ENCODE results near the gene HECTD3.
"Not testable (repeated sequence)": the region's sequence is repeated elsewhere in the genome, so short reads cannot be mapped to it uniquely, and the experiment has no call there.

Gene HECTD3

DNA sequence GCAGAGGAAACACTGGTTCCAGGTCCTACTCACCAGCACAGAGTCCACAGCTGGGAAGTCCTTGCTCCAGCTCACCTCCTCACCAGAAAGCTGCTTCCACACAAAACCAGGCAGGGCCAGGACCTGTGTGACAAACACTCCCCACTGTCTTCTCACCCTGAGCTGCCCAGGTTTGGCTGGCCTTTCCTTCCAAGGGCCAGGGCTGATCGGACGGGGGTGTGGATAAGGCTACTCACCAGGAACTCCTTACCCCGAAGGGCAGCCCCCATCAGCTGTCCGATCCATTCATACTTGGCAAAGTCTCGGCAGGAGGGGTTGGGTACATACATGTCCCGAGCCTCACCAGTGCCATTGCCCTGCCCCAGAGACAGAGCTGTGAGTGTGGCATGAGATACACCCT is 5.4 kb downstream of the HECTD3 start:
- no peak for TF ChIP-seq ZNF384 (IDR thresholded peaks at IDR 0.05)
- ChIA-PET CTCF (no interaction called here), POLR2A (interaction anchor here (1.0 to 1.8 kb wide), 3 partner anchors 19 to 334 kb away, joined by 3 to 6 read pairs (median 4); partner anchors contain the start of genes EIF2B3, MUTYH and TOE1)
- DNase-seq (ENCODE audit: extremely low spot score), result no peak

DNA sequence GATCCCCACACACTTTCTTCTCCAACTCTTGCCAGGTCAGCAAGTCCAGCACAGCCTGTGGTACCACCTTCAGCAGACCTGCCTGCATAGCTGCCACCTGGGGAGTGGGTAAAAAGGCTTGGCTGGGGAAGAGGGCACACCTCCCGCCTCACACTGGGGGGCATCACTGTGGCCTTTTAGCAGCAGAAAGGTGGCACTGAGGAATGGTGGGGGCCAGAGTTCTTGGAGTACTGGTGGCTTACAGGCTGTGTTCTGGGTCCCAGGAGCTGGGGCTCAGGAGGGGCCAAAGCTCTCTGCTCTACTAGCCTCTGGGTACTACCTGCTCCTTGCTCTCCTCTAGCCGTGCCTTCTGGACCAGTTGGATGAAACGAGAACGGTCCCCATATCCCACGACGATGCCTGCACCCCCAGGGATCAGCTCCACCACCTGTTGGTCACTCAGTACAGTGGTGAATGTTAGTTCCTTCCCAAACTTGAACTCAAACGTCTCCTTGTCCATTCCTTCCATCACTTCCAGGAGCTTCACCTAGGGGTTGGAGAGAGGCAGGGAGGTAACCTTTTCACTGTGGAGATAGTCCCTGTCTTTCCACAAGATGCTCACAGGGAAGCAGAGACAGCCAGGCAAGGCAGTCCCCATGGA is 6.7 kb downstream of the HECTD3 start:
- POLR2A ChIA-PET, result interaction anchor here (1.0 to 2.1 kb wide), 3 partner anchors 8 to 335 kb away, joined by 3 to 19 read pairs (median 6); partner anchors contain the start of genes HECTD3, MUTYH, TOE1 and UROD
- TF ChIP-seq FOXK2 (IDR thresholded peaks at IDR 0.05) (no peak), FOXA1 (IDR thresholded peaks at IDR 0.05) (no peak), ZNF384 (IDR thresholded peaks at IDR 0.05) (no peak), SUZ12 (IDR thresholded peaks at IDR 0.05) (no peak), HDGF (IDR thresholded peaks at IDR 0.05; ENCODE audit: borderline replicate concordance) (no peak), NFRKB (IDR thresholded peaks at IDR 0.05) (no peak), ARNT (IDR thresholded peaks at IDR 0.05) (no peak), TARDBP (IDR thresholded peaks at IDR 0.05) (no peak)
- no peak for DNase-seq (ENCODE audit: extremely low spot score)
- CTCF ChIA-PET, result interaction anchor here (0.9 kb wide), 1 partner anchor 14 kb away, joined by 3 read pairs; no protein-coding TSS in a partner anchor

DNA sequence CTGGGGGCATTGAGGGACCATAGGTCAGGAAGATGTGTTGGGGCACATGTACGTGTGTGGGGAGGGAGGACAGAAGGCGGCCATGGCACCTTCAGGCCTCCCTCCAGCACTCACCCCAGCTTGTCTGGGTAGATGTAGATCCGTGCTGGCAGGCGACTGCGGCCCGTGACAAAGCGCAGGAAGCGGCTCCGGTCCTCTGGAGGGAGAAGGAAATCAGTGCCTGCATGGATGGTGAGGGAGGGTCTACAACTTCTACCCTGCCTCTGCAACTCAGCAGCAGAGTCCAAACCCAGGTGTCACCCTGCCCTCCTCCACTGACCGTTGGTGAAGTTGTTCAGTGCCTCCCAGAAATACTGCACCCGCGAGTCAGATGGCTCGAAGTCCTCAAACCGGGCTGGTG is 7.4 kb downstream of the HECTD3 start:
- TF ChIP-seq ELF4 (IDR thresholded peaks at IDR 0.05) (no peak), ZNF384 (IDR thresholded peaks at IDR 0.05) (no peak), FOXA1 (IDR thresholded peaks at IDR 0.05) (no peak), L3MBTL2 (conservative IDR thresholded peaks at IDR 0.05) (no peak), TARDBP (IDR thresholded peaks at IDR 0.05) (no peak), BHLHE40 (IDR thresholded peaks at IDR 0.05; ENCODE audit: borderline replicate concordance) (no peak), ARNT (IDR thresholded peaks at IDR 0.05) (no peak), NFRKB (IDR thresholded peaks at IDR 0.05) (no peak), CTBP1 (IDR thresholded peaks at IDR 0.05; ENCODE audit: borderline replicate concordance) (no peak), SP1 (IDR thresholded peaks at IDR 0.05) (no peak), LEF1 (IDR thresholded peaks at IDR 0.05; ENCODE audit: borderline replicate concordance) (no peak), FOXM1 (IDR thresholded peaks at IDR 0.05; ENCODE audit: borderline replicate concordance) (no peak), SUZ12 (IDR thresholded peaks at IDR 0.05) (no peak), HDGF (IDR thresholded peaks at IDR 0.05; ENCODE audit: borderline replicate concordance) (no peak), FOXK2 (IDR thresholded peaks at IDR 0.05) (no peak)
- TF ChIP-seq, protein P1, sequence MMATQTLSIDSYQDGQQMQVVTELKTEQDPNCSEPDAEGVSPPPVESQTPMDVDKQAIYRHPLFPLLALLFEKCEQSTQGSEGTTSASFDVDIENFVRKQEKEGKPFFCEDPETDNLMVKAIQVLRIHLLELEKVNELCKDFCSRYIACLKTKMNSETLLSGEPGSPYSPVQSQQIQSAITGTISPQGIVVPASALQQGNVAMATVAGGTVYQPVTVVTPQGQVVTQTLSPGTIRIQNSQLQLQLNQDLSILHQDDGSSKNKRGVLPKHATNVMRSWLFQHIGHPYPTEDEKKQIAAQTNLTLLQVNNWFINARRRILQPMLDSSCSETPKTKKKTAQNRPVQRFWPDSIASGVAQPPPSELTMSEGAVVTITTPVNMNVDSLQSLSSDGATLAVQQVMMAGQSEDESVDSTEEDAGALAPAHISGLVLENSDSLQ (IDR thresholded peaks at IDR 0.05), result no peak
- CTCF ChIA-PET, result interaction anchor here (0.7 kb wide), 1 partner anchor 95 kb away, joined by 3 read pairs; no protein-coding TSS in a partner anchor
- no peak for DNase-seq (ENCODE audit: extremely low spot score)
- POLR2A ChIA-PET, result interaction anchor here (2.1 kb wide), 1 partner anchor 9 kb away, joined by 19 read pairs; the partner anchor contains the start of genes HECTD3 and UROD

DNA sequence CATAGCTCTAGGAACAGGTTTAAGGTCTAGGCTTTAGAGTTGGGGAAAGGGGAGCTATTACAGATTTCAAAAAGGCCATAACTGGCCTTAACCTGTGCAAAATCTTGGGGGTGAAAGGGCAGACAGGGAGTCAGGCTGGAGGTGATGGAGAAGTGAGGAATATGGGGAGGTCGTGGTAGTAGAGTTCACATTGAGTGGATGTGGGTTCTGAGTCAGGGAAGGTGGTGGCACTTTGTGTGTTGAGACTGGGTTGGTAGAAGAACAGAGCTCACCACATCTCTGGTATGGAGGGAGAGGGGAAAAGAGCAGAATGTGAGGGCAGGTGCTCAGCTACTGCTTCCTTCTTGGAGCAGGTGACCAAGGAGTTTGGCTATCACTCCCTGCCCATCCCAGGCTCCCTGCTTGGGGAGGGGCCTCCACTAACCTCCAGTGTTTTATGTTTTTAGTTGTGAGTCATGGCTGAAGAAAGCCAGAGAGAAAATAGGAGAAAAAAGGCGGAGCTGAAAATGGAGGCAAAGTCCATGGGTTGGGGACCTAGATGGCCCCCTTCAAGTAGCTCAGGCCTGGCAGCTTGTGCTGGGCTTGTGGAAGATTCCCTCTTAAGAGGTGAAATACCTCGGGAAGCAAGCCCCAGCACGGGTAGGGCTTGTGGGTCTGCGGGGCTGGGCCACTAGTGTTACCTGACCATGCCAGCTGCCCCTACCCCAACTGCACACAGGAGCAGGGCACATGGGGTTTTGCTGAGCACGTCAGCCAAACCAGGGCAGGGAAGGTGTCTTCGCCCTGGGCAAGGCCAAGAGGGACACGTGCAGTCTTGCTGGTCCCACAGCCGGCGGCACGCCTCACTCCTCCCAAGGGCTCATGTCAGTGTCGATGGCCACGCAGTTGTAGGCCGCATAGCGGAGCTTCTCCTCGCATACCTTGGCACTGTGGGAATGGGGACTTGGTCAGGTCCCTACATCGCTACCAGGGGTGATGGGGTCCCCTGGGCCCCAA is 8.2 kb downstream of the HECTD3 start:
- no peak for DNase-seq (ENCODE audit: extremely low spot score)
- CTCF ChIA-PET, result interaction anchor here (0.7 to 1.2 kb wide), 3 partner anchors 94 to 274 kb away, joined by 3 read pairs; partner anchors contain the start of gene PLK3
- TF ChIP-seq HDGF (IDR thresholded peaks at IDR 0.05; ENCODE audit: borderline replicate concordance), result no peak
- no peak for TF ChIP-seq ELF4 (IDR thresholded peaks at IDR 0.05)
- no peak for TF ChIP-seq L3MBTL2 (conservative IDR thresholded peaks at IDR 0.05)
- TF ChIP-seq FOXM1 (IDR thresholded peaks at IDR 0.05; ENCODE audit: borderline replicate concordance), result no peak
- no peak for TF ChIP-seq LEF1 (IDR thresholded peaks at IDR 0.05; ENCODE audit: borderline replicate concordance)
- no peak for TF ChIP-seq FOXA1 (IDR thresholded peaks at IDR 0.05)
- TF ChIP-seq FOXK2 (IDR thresholded peaks at IDR 0.05), result no peak
- no peak for TF ChIP-seq TARDBP (IDR thresholded peaks at IDR 0.05)
- TF ChIP-seq ARNT (IDR thresholded peaks at IDR 0.05), result no peak
- no peak for TF ChIP-seq CTBP1 (IDR thresholded peaks at IDR 0.05; ENCODE audit: borderline replicate concordance)
- no peak for TF ChIP-seq SP1 (IDR thresholded peaks at IDR 0.05)
- no peak for TF ChIP-seq BHLHE40 (IDR thresholded peaks at IDR 0.05; ENCODE audit: borderline replicate concordance)
- no peak for TF ChIP-seq SUZ12 (IDR thresholded peaks at IDR 0.05)
- no peak for TF ChIP-seq NFRKB (IDR thresholded peaks at IDR 0.05)
- TF ChIP-seq, protein P1 (IDR thresholded peaks at IDR 0.05), result no peak
- no peak for TF ChIP-seq ZNF384 (IDR thresholded peaks at IDR 0.05)
- POLR2A ChIA-PET, result interaction anchor here (2.1 kb wide), 1 partner anchor 9 kb away, joined by 19 read pairs; the partner anchor contains the start of genes HECTD3 and UROD

DNA sequence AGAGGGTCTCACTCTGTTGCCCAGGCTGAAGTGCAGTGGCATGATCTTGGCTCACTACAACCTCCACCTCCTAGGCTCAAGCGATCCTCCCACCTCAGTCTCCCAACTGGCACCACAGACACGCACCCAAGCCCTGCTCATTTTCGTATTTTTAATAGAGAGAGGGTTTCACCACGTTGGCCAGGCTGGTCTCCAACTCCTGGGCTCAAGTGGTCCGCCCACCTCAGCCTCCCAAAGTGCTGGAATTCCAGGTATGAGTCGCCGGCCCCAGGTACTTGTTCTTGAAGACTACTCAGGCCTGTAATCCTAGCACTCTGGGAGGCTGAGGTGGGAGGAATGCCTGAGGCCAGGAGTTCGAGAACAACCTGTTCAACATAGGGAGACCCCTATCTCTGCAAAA is 9.5 kb downstream of the HECTD3 start:
- CTCF ChIA-PET, result interaction anchor here (1.4 kb wide), 1 partner anchor 9 kb away, joined by 3 read pairs; the partner anchor contains the start of gene HECTD3
- POLR2A ChIA-PET, result interaction anchor here (1.4 kb wide), 1 partner anchor 10 kb away, joined by 8 read pairs; the partner anchor contains the start of genes HECTD3 and UROD
- not testable (repeated sequence) for DNase-seq (ENCODE audit: extremely low spot score)

DNA sequence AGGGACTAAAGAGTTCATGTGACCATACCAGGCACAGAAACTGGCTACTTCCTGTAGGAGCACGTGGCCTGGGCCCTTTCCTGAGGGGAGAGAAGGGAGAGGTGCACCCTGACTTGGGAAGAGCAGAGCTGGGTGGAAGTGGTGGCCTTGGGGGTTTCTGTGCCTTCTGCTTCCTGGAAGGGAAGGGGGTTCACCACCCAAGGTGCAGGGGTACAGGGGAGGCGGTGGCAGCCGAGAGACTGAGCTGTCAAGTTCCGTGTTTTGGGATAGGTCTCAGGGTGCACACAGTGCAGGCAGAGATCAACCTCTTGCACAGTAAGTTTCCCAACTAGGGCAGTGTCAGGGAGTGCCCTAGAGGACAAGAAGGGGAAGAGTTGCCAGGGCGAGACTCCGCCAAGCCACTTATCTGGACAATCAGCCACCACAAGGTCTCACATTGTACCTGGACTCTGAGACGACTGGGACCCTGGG is 10.1 kb downstream of the HECTD3 start:
- POLR2A ChIA-PET, result interaction anchor here (1.4 kb wide), 1 partner anchor 10 kb away, joined by 8 read pairs; the partner anchor contains the start of genes HECTD3 and UROD
- DNase-seq (ENCODE audit: extremely low spot score), result no peak
- CTCF ChIA-PET, result interaction anchor here (1.4 kb wide), 1 partner anchor 10 kb away, joined by 3 read pairs; the partner anchor contains the start of gene HECTD3
- no peak for TF ChIP-seq SUZ12 (IDR thresholded peaks at IDR 0.05)
- TF ChIP-seq ELF4 (IDR thresholded peaks at IDR 0.05), result no peak
- TF ChIP-seq, protein P1 (IDR thresholded peaks at IDR 0.05), result no peak
- no peak for TF ChIP-seq BHLHE40 (IDR thresholded peaks at IDR 0.05; ENCODE audit: borderline replicate concordance)

All from HEK293T (cell line).